Endothelial cell (in vitro differentiated cells): Measurements from ENCODE around the gene R3HDM2. TPM values are rescaled to one million over a fixed set of nuclear protein-coding genes. Genes with fewer than 3 reads are reported as not detected.

ENCODE experiments used
- DNase-seq: peaks from one replicate; pipeline ENCODE4 v3.0.0; 2021; ENCODE audit warnings: low spot score
- H3K27ac Mint-ChIP-seq: one replicate; pipeline ENCODE4 v1.8.0; 2021; ENCODE audit warnings: mixed read lengths, inconsistent platforms; ENCODE audit not compliant: unreplicated experiment
- H3K27me3 Mint-ChIP-seq: one replicate; pipeline ENCODE4 v1.8.0; 2021; ENCODE audit warnings: mild to moderate bottlenecking, moderate library complexity, mixed read lengths, inconsistent platforms; ENCODE audit not compliant: unreplicated experiment
- H3K36me3 Mint-ChIP-seq: one replicate; pipeline ENCODE4 v1.8.0; 2021; ENCODE audit warnings: mild to moderate bottlenecking, low read depth, mixed read lengths, inconsistent platforms; ENCODE audit not compliant: unreplicated experiment
- H3K4me1 Mint-ChIP-seq: one replicate; pipeline ENCODE4 v1.8.0; 2021; ENCODE audit warnings: mild to moderate bottlenecking, mixed read lengths, inconsistent platforms; ENCODE audit not compliant: unreplicated experiment
- H3K4me3 Mint-ChIP-seq: one replicate; pipeline ENCODE4 v1.8.0; 2021; ENCODE audit warnings: mild to moderate bottlenecking, mixed read lengths, inconsistent platforms; ENCODE audit not compliant: unreplicated experiment
- H3K9me3 Mint-ChIP-seq: one replicate; pipeline ENCODE4 v1.8.0; 2021; ENCODE audit warnings: mixed read lengths, inconsistent platforms; ENCODE audit not compliant: unreplicated experiment
- total RNA-seq: library from RNA; stranded (reverse); fragmentation: NEBNext Ultra II Directional; extraction: Animal tissue kit (Norgen Biotek cat#: 25700); gene quantifications from one replicate; pipeline ENCODE4 v1.2.1, GENCODE V29; 2021; ENCODE audit not compliant: unreplicated experiment
- TF ChIP-seq, protein P1 (sequence below): fragments of 200-600 bp; sonication (generic); IDR thresholded peaks from one replicate; pipeline ENCODE4 v1.5.0; 2021; ENCODE audit warnings: antibody characterized with exemption; ENCODE audit not compliant: unreplicated experiment

R3HDM2 gene
- total RNA-seq, 1 donor from 2014 or later = 39.4 TPM

DNA sequence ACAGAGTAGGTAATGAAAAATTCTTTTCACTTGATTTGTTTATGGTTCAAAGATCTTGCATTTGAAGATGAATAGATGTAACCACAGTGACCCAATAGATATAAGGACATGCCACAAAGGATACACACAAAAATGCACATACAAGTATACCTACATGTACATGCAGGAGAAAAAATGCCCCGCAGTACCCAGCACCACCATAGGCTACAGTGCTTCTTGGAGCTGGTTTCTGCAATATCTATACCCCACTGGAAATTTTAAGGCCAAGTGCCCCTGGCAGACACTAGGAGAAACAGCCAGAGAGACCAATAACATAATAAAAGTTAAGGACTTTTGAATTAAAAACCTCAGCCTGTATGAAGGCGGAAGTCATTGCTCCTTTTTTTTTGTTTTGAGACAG is 167.7 kb downstream of the R3HDM2 start:
- peaks cover 11% of the 10 kb centered on the region for H3K36me3 Mint-ChIP-seq
- no peaks in the 10 kb centered on the region for H3K9me3 Mint-ChIP-seq
- peaks cover 8% of the 10 kb centered on the region for H3K4me1 Mint-ChIP-seq
- H3K4me3 Mint-ChIP-seq = no peak overlapping the region
- no peak for DNase-seq
- H3K27me3 Mint-ChIP-seq = no peaks in the 10 kb centered on the region
- TF ChIP-seq, protein P1, sequence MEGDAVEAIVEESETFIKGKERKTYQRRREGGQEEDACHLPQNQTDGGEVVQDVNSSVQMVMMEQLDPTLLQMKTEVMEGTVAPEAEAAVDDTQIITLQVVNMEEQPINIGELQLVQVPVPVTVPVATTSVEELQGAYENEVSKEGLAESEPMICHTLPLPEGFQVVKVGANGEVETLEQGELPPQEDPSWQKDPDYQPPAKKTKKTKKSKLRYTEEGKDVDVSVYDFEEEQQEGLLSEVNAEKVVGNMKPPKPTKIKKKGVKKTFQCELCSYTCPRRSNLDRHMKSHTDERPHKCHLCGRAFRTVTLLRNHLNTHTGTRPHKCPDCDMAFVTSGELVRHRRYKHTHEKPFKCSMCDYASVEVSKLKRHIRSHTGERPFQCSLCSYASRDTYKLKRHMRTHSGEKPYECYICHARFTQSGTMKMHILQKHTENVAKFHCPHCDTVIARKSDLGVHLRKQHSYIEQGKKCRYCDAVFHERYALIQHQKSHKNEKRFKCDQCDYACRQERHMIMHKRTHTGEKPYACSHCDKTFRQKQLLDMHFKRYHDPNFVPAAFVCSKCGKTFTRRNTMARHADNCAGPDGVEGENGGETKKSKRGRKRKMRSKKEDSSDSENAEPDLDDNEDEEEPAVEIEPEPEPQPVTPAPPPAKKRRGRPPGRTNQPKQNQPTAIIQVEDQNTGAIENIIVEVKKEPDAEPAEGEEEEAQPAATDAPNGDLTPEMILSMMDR = no peak
- no peak overlapping the region for H3K27ac Mint-ChIP-seq

DNA sequence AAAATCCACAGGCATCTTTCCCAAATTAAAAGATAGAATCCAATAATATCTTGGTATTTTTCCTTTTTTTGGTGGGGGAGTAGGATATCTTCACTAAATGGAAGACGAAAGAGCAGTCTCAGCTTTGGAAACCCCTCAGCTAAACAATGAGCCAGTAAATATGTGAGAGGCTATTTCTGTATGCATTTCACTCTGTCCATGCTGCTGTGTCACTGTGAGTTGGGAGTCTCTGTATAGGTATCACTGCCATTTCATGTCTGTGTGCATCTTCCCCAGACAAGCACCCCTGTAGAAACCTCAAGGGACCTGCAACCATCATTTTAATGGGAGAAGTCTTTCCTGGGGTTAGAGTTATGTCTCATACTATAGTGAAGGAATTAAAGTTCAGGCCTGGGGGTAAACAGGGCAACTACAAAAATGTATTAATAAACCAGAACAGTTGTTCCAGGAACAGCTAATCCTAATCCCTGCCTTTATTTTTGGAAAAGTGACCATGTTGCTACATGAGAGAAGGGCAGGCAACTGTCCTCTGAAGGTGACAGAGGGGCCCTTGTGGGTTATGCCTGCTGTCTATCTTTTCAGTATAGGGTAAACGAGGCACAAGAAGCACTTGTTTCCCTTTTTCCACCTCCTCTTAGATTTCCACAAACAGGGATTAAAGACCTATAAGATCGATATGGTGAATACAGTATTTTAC is 168.6 kb downstream of the R3HDM2 start:
- Mint-ChIP-seq H3K36me3 (peaks cover 9% of the 10 kb centered on the region), H3K27ac (no peak overlapping the region), H3K4me3 (no peak overlapping the region), H3K27me3 (no peaks in the 10 kb centered on the region), H3K4me1 (peaks cover 8% of the 10 kb centered on the region), H3K9me3 (no peaks in the 10 kb centered on the region)
- DNase-seq = no peak
- TF ChIP-seq, protein P1 = no peak

DNA sequence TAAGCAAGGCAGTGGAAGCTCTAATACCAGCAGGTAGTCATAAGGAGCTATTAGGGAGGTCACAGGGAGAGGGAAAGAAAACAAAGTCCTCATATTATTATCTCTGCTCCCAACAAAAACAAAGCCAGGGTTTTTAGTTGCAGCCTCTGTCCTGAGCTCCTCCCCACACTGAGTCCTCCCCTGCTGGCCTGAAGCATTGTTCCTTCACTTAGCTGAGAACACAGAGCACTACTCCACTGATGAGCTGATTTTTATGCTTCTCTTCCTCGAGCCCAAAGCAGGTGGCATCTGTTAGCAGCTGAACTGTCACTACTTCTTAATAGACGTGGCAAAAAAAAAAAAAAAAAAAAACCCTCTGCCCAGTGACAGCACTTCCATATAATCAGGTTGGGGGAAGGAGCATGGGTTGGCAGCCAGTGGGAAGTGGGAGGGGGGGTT is 169.4 kb downstream of the R3HDM2 start:
- Mint-ChIP-seq H3K36me3 (peaks cover 9% of the 10 kb centered on the region), H3K27me3 (no peaks in the 10 kb centered on the region), H3K4me1 (peaks cover 8% of the 10 kb centered on the region), H3K9me3 (no peaks in the 10 kb centered on the region), H3K27ac (no peak overlapping the region), H3K4me3 (no peak overlapping the region)
- TF ChIP-seq, protein P1 = no peak
- no peak for DNase-seq

DNA sequence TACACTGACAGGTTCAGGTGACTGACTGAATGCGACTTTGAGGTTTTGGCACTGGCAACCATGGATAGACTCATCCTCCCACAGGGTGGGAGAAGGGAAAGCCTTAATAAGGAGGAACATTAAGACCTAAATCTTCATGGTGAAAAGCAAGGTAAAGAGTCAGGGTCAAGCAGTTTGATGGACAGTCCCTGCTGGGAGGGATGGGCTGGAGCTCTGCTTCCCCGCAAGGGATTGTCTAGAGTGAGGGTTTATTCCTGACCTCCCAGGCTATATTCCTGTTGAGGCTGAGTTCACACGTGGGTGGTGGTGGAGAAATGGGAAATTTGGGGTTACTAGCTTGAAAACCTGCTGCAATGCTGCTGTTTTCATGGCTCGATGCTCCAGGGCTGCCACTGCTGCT is 170.5 kb downstream of the R3HDM2 start:
- H3K27ac Mint-ChIP-seq = no peak overlapping the region
- H3K27me3 Mint-ChIP-seq = no peaks in the 10 kb centered on the region
- H3K4me1 Mint-ChIP-seq = peaks cover 14% of the 10 kb centered on the region
- TF ChIP-seq, protein P1 = no peak
- no peak for DNase-seq
- H3K36me3 Mint-ChIP-seq = peaks cover 15% of the 10 kb centered on the region
- no peaks in the 10 kb centered on the region for H3K9me3 Mint-ChIP-seq
- H3K4me3 Mint-ChIP-seq = no peak overlapping the region
